Activated CD4-positive, alpha-beta T cell treated with anti-CD3 and anti-CD28 coated beads for 36 hours (primary cell): ENCODE data around the gene HOXA11. TPM values are rescaled to one million over a fixed set of nuclear protein-coding genes. Genes with fewer than 3 reads are reported as not detected.

Source experiments
- ATAC-seq: fragments of 200-7000 bp; cut with Tn5 transposase; one replicate; pipeline ENCODE4 v1.10.0; 2021; ENCODE audit warnings: mild to moderate bottlenecking, moderate library complexity
- CTCF ChIA-PET: fragments of 350-600 bp; sonication (Branson Sonifier 250); formaldehyde crosslinking; loops from one replicate; lab custom pipeline; 2021; ENCODE audit warnings: antibody characterized with exemption; lab: Charles Lee
- POLR2A ChIA-PET: fragments of 350-600 bp; sonication (Branson Sonifier 250); formaldehyde crosslinking; loops from one replicate; lab custom pipeline; 2021; ENCODE audit warnings: antibody characterized with exemption, inconsistent platforms; lab: Charles Lee
- DNase-seq: peaks from one replicate; pipeline ENCODE4 v3.0.0-alpha.2; 2020
- H3K27ac Mint-ChIP-seq: one replicate; pipeline ENCODE4 v1.8.0; 2021; ENCODE audit warnings: mixed read lengths
- H3K27me3 Mint-ChIP-seq: one replicate; pipeline ENCODE4 v1.8.0; 2021; ENCODE audit warnings: mixed read lengths
- H3K36me3 Mint-ChIP-seq: one replicate; pipeline ENCODE4 v1.8.0; 2021; ENCODE audit warnings: low read depth, mixed read lengths
- H3K4me1 Mint-ChIP-seq: one replicate; pipeline ENCODE4 v1.8.0; 2021; ENCODE audit warnings: mixed read lengths
- H3K4me3 Mint-ChIP-seq: one replicate; pipeline ENCODE4 v1.8.0; 2021; ENCODE audit warnings: mild to moderate bottlenecking, moderate library complexity, mixed read lengths
- H3K9me3 Mint-ChIP-seq: one replicate; pipeline ENCODE4 v1.8.0; 2021; ENCODE audit warnings: low read depth, mixed read lengths
- intact Hi-C, 2 experiments: fragments of 100-400 bp; cut with DNase I in 1 of 2; cut with micrococcal nuclease in 1 of 2; formaldehyde crosslinking; loops; one replicate each; pipeline versions ENCODE4 v1.14.2 to v1.15.1; 2022 to 2024; cut with DNase I, micrococcal nuclease
- total RNA-seq, 2 experiments: library from RNA; stranded (reverse); gene quantifications; one replicate each; pipeline ENCODE4 v1.2.3, GENCODE V29; 2021

Gene HOXA11
- total RNA-seq, 2 experiments from 2014 or later: not detected

DNA sequence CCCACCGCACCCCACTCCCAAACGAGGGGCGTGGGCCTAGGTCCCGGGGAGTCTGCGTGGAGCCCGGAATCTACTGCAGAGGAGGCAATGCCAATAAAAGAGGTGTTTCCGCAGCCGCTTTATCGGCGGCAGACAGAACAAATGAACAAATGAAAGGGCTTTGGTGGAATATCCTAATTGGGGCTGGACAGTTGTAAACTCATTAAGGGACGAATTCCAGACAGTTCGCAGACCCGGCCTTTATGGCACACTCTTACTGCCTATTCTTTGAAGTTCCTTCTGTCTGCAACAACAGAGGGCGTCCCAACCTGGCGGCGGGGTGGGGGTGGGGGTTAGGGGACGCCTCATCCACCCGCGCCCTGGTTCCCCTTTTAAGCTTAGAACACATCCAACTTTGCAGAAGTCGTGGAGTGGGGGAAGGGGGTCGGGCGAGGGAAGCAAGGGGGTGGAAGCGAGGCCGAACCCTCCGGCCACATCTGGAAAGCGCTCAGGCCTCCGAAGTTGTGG, 23.8 kb downstream of the HOXA11 start:
- no peak overlapping the region for H3K27ac Mint-ChIP-seq
- ChIA-PET POLR2A (no interaction called here), CTCF (interaction anchor here (0.6 to 3.2 kb wide), 26 partner anchors 9 to 792 kb away, joined by 3 to 25 read pairs (median 5); partner anchors contain the start of genes HOXA1, HOXA11 and HOXA6)
- peaks cover 75% of the 10 kb centered on the region for H3K27me3 Mint-ChIP-seq
- H3K9me3 Mint-ChIP-seq: no peaks in the 10 kb centered on the region
- H3K4me1 Mint-ChIP-seq: peaks cover 25% of the 10 kb centered on the region
- ATAC-seq (no peak), DNase-seq (no peak)
- peak overlapping the region; percentile 62 for H3K4me3 Mint-ChIP-seq
- intact Hi-C loops: loop anchor here (1.0 to 2.0 kb wide), 6 partner anchors 307 to 792 kb away; no protein-coding TSS in a partner anchor
- no peaks in the 10 kb centered on the region for H3K36me3 Mint-ChIP-seq

DNA sequence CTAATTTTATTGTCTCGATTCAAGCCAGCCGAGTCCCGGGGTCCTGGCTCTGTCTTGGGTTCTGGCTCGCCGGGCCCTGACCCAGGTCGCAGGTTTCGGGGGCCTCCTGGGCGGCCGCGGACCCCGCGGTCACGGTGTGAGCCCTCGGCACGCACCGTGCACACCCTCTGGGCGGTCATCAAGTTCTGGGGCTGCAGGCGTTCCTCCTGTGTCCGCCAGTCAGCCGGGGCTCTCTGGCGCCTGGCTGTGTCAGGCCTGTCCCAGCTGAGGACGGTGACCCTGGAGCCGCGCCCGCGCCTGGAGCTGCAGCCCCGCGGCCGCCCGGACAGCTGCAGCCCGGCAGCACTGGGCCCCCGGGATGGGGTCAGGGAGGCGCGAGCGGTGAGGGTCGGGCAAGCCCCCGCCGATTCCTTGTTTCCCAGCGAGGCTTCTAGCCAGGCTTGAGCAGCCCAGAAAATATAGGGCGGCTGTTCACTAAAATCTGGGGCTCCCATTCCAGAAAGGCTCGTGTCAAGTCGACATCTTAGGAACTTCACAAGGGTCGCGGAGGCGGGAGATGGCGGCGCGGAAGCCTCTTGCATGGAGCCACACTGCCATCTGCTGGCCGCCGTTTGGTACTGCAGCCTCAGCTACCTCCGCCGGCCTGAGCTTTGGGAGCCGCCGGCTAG, 24.4 kb downstream of the HOXA11 start:
- Mint-ChIP-seq H3K9me3 (no peaks in the 10 kb centered on the region), H3K4me1 (peaks cover 24% of the 10 kb centered on the region), H3K36me3 (no peaks in the 10 kb centered on the region), H3K4me3 (peak overlapping the region; percentile 62), H3K27ac (no peak overlapping the region), H3K27me3 (peaks cover 74% of the 10 kb centered on the region)
- POLR2A ChIA-PET: no interaction called here
- DNase-seq (peak; percentile 91), ATAC-seq (peak; percentile 50)
- intact Hi-C loops: loop anchor here (1.0 to 2.0 kb wide), 6 partner anchors 306 to 792 kb away; no protein-coding TSS in a partner anchor
- CTCF ChIA-PET: interaction anchor here (0.6 to 3.2 kb wide), 25 partner anchors 9 to 791 kb away, joined by 3 to 25 read pairs (median 5); partner anchors contain the start of genes HOXA1, HOXA11 and HOXA6

DNA sequence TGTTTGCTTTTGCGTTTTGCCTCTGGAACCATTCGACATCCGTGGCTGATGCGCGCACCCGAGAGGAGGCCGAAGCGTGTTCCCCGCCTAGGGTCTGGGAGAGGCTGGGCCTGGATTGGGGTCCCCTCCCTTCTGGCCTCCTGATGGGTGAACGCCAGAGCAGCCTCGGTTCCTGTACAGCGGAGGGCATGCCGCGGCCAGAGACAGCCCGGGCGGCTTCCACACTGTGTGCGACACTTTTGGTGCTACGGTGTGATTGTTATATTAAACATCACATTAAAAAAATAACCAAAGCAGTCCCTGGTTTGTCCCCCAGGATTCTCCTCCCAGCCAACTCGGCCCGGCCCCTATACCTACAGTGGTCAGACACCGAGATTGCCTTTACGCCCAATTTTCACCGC, 24.9 kb downstream of the HOXA11 start:
- H3K27me3 Mint-ChIP-seq: peaks cover 77% of the 10 kb centered on the region
- POLR2A ChIA-PET: no interaction called here

DNA sequence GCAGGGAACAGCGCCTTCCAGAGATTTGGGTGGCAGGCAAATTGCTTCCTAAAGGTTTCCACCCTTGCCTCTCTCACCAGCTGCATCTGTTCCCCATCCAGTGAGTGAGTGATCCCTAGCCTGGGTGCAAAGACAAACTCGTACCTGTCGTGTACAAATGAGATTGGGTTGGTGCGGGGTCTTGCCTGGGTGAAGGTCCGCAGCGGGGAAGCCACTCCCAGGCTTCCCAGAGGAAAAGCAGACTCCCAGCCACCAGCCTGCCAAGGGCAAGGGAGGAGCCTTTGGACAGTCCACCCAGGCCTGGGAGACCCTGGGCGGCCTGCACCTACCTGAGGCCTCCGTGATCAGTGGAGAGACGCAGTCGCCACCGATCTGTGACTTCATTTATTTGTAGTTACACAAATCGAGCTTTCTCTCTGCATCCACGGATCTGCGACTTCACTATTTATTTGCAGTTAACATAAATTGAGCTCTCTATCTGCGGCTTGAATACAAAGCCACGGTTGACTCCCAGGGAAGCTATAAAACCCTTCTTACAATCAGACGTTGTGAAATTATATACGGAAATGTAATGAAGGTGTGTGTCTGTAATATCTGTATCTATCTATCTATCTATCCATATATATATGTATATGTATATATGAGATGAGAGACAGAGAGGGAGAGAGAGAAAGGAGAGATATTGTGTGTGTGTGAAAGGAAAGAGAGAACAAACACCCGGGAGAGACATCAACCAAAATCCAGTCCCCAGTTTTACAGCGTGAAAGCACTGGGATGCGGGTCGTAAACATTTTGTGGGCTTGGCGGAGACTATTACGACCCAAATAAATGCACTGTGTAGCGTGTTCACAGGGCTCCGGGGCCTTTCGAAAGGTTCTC, 25.5 kb downstream of the HOXA11 start:
- peaks cover 79% of the 10 kb centered on the region for H3K27me3 Mint-ChIP-seq
- intact Hi-C loops: loop anchor here (2.0 to 5.0 kb wide), 4 partner anchors 39 to 791 kb away; partner anchors contain the start of gene HOXA1 (in 1 of the 2)
- no peaks in the 10 kb centered on the region for H3K36me3 Mint-ChIP-seq
- CTCF ChIA-PET: interaction anchor here (0.8 to 1.7 kb wide), 12 partner anchors 9 to 1308 kb away, joined by 3 to 6 read pairs (median 4); no protein-coding TSS in a partner anchor
- H3K4me3 Mint-ChIP-seq: peak overlapping the region; percentile 4
- H3K9me3 Mint-ChIP-seq: no peaks in the 10 kb centered on the region
- no peak for DNase-seq
- peaks cover 30% of the 10 kb centered on the region for H3K4me1 Mint-ChIP-seq
- POLR2A ChIA-PET: no interaction called here
- no peak for ATAC-seq
- H3K27ac Mint-ChIP-seq: no peak overlapping the region

More for the DNA sequence above, 24.9 kb downstream of the HOXA11 start:
- Mint-ChIP-seq H3K4me3 (peak overlapping the region; percentile 4), H3K9me3 (no peaks in the 10 kb centered on the region), H3K36me3 (no peaks in the 10 kb centered on the region), H3K27ac (no peak overlapping the region), H3K4me1 (peaks cover 27% of the 10 kb centered on the region)
- DNase-seq (no peak), ATAC-seq (peak; percentile 45)
- CTCF ChIA-PET: interaction anchor here (1.0 to 3.2 kb wide), 12 partner anchors 8 to 791 kb away, joined by 3 to 25 read pairs (median 6); partner anchors contain the start of genes HOXA1 and HOXA11
- intact Hi-C loops: loop anchor here (2.0 kb wide), 2 partner anchors 783 to 791 kb away; no protein-coding TSS in a partner anchor

DNA sequence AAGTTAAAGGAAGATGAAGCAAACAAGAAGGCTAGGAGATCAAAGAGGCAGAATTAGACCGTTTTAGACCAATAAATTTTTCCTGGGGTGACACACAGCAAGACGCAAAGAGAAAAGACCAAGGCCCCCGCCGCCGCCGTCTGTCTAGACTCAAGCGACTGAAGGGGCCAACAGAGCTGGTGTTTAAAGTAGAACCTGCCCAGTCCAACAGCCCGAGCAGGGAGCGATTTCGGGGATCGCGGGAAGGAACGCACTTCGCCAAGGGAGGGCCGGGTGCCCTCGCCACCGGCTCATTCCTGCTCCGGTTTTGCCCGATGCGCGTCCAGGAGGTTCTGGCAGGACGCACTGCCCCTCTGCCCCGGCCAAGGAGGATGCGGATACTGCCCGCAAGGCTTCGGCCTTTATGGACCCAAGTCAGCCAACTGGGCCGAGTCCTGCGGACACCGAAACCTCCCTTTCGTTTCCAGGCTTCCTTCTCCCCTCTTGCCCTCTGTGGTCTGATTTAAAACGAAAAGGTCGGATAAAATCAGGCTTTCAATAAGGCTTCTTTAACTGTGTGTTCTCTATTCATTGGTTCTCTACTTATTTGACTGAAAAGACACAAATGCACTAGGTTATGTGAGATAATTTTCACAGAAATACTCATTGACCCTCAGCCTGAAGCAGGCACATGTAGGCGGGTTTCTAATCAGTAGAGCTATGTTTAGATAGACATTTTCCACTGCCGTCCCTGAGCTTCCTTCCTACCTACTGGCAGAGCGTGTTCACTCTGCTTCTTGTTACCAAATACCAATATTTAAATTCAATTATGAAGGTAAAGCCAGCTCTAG, 26.4 kb downstream of the HOXA11 start:
- H3K9me3 Mint-ChIP-seq: no peaks in the 10 kb centered on the region
- ChIA-PET POLR2A (no interaction called here), CTCF (interaction anchor here (0.8 to 1.7 kb wide), 11 partner anchors 8 to 1307 kb away, joined by 3 to 6 read pairs (median 5); no protein-coding TSS in a partner anchor)
- peak overlapping the region; percentile 4 for H3K4me3 Mint-ChIP-seq
- intact Hi-C loops: loop anchor here (2.0 to 5.0 kb wide), 2 partner anchors 40 to 61 kb away; partner anchors contain the start of gene HOXA1 (in 1 of the 2)
- H3K27me3 Mint-ChIP-seq: peaks cover 78% of the 10 kb centered on the region
- peaks cover 29% of the 10 kb centered on the region for H3K4me1 Mint-ChIP-seq
- H3K27ac Mint-ChIP-seq: no peak overlapping the region
- H3K36me3 Mint-ChIP-seq: no peaks in the 10 kb centered on the region
- ATAC-seq (no peak), DNase-seq (no peak)

DNA sequence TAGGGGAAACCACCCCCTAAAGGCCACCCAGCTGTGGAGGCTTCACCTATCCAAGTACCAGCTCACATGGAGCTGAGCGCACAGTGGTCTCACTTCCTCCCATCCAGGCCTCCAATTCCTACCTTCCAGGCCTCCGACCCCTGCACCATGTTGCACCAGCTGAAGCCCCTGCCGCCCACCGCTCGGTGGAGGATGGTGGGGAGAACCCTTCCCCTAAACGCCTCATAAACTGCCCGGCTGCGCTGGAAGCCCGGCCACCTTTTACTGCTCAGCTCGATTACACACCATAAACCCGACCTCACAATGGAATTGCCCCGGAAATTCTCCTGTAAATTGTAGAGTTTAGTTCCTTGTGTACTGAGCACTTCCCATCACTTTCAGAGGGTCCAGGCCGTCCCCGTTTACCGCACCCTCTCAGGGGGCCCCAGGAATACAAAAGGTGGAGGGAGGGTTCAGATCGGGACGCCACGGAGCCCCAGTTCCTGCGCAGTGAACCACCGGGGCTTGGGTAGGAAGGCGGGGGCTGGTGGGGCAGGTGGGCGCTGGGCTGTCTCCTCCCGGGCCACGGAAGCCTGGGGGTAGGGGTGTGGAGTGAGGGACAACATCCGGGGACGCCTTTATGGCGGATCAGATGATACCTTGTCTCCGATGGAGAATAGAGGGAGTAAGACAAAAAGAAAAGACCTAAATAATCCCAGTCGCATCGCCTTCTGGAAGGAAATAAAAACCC, 27.2 kb downstream of the HOXA11 start:
- no peaks in the 10 kb centered on the region for H3K36me3 Mint-ChIP-seq
- intact Hi-C loops: loop anchor here (2.0 to 5.0 kb wide), 3 partner anchors 15 to 61 kb away; partner anchors contain the start of gene HOXA1 (in 1 of the 2)
- ChIA-PET POLR2A (no interaction called here), CTCF (interaction anchor here (1.2 kb wide), 1 partner anchor 26 kb away, joined by 3 read pairs; no protein-coding TSS in a partner anchor)
- peaks cover 78% of the 10 kb centered on the region for H3K27me3 Mint-ChIP-seq
- no peak overlapping the region for H3K27ac Mint-ChIP-seq
- H3K4me3 Mint-ChIP-seq: no peak overlapping the region
- no peaks in the 10 kb centered on the region for H3K9me3 Mint-ChIP-seq
- DNase-seq (no peak), ATAC-seq (no peak)
- peaks cover 29% of the 10 kb centered on the region for H3K4me1 Mint-ChIP-seq

DNA sequence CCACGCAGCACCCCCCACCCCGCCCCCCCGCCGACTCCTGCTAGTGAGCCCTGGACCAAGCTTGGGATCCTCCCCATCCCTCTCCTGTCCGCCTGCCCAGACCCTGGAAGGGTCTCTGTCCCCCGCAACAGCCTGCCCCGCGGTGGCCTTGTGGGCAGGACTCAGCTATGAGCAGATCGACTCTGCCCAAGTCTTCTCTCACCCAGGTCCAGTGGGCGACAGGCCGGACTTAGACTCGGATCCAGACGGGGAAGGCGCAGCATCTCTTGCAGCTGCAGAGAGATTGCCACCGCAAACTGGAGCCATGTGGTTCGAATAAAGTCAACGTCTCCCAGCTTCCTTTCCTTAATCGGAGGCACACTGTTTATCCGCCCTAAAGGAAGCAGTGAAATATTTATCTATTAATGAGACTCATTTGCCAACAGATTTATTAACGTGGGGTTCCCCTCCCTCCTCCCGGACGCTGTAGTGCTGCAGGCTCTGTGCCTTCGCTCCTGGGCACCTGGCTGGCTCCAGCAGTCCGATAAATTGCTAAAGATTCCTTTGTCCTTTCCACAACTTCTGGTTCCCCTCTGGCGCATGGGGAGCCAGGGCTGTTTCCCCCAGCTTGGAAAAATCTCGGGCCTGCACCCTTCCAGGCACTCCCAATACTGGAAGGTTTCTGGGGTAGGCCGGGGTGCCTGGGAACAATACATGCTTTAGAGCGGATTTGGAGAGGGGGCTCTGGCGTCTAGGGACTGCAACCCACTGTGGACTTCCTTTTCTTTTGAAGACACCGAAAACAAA, 27.9 kb downstream of the HOXA11 start:
- CTCF ChIA-PET: interaction anchor here (0.7 to 1.1 kb wide), 3 partner anchors 23 to 38 kb away, joined by 3 read pairs; no protein-coding TSS in a partner anchor
- Mint-ChIP-seq H3K27ac (no peak overlapping the region), H3K4me3 (no peak overlapping the region), H3K36me3 (no peaks in the 10 kb centered on the region), H3K9me3 (no peaks in the 10 kb centered on the region), H3K27me3 (peaks cover 76% of the 10 kb centered on the region), H3K4me1 (peaks cover 30% of the 10 kb centered on the region)
- POLR2A ChIA-PET: no interaction called here
- DNase-seq: no peak
- no peak for ATAC-seq
- intact Hi-C loops: loop anchor here (1.0 to 5.0 kb wide), 3 partner anchors 8 to 60 kb away; partner anchors contain the start of genes HOXA1 (in 1 of the 2) and HOXA9 (in 1 of the 2)

DNA sequence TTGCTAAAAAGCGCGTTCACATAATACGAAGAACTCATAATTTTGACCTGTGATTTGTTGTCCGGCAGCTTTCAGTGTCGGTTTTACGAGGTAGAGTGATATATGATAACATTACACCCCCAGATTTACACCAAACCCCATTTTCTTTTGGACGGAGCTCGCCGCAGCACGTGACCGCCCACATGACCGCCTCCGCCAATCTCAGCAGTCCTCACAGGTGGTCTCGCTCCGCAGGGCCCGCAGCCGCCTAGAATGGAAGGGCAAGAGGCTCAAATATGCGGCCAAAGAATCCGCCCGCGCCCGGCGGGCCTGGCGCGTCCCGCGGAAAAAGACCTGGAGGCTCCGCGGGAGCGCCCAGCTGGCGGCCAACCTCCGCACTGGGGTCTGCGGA, 28.5 kb downstream of the HOXA11 start, which contains the start of gene HOXA7:
Gene HOXA7 (minus strand): TSS at position 168 of the 391 bp plus-strand sequence. CDS start 130 bp downstream, at position 38.
- CTCF ChIA-PET: interaction anchor here (0.7 to 1.1 kb wide), 3 partner anchors 24 to 38 kb away, joined by 3 read pairs; no protein-coding TSS in a partner anchor
- no peak within 1 kb of the TSS for H3K27ac Mint-ChIP-seq
- intact Hi-C loops: loop anchor here (1.0 to 5.0 kb wide), 3 partner anchors 9 to 59 kb away; partner anchors contain the start of genes HOXA1 (in 1 of the 2) and HOXA9 (in 1 of the 2)

More for the DNA sequence above, 28.5 kb downstream of the HOXA11 start, which contains the start of gene HOXA7:
- Mint-ChIP-seq H3K9me3 (no peaks in the 10 kb centered on the region), H3K27me3 (peaks cover 79% of the 10 kb centered on the region), H3K4me1 (peaks cover 36% of the 10 kb centered on the region), H3K4me3 (peak within 1 kb of the TSS; percentile 41), H3K36me3 (no peaks in the 10 kb centered on the region)
- DNase-seq: no peak
- POLR2A ChIA-PET: no interaction called here
- no peak for ATAC-seq
